HS-5 (cell line): ENCODE results near the gene EXD3.
"Not testable (repeated sequence)": the region's sequence is repeated elsewhere in the genome, so short reads cannot be mapped to it uniquely, and the experiment has no call there.

Source experiments
- DNase-seq: peaks from one replicate; pipeline ENCODE4 v3.0.0-alpha.2; 2012; ENCODE audit warnings: low read depth

EXD3 gene

GRCh38 chr9:137411260-137411644 lies 11.7 kb downstream of the EXD3 start:
- no peak for DNase-seq

GRCh38 chr9:137410891-137411249 lies 12.1 kb downstream of the EXD3 start:
- no peak for DNase-seq

- not testable (repeated sequence) for DNase-seq
These were observed 12.6 kb downstream of the EXD3 start for GRCh38 chr9:137410236-137410890.

- no peak for DNase-seq
These were observed 13.4 kb downstream of the EXD3 start for GRCh38 chr9:137409515-137409914.

GRCh38 chr9:137408651-137409405 lies 14.1 kb downstream of the EXD3 start:
- DNase-seq = no peak

- DNase-seq = no peak
These were observed 15.2 kb downstream of the EXD3 start for GRCh38 chr9:137407590-137408300.

GRCh38 chr9:137406876-137407589 lies 15.9 kb downstream of the EXD3 start:
- no peak for DNase-seq

- DNase-seq = no peak
These were observed 16.7 kb downstream of the EXD3 start for GRCh38 chr9:137406085-137406760.

- no peak for DNase-seq
These were observed 17.3 kb downstream of the EXD3 start for GRCh38 chr9:137405677-137406081.

GRCh38 chr9:137404961-137405567 lies 17.9 kb downstream of the EXD3 start:
- DNase-seq = no peak

GRCh38 chr9:137403269-137403668 lies 19.7 kb downstream of the EXD3 start:
- DNase-seq = no peak

GRCh38 chr9:137402746-137403145 lies 20.2 kb downstream of the EXD3 start:
- DNase-seq = no peak

- DNase-seq = no peak
These were observed 24.1 kb downstream of the EXD3 start for GRCh38 chr9:137398561-137399468.

GRCh38 chr9:137397675-137398423 lies 25.1 kb downstream of the EXD3 start:
- no peak for DNase-seq

- no peak for DNase-seq
These were observed 26.2 kb downstream of the EXD3 start for GRCh38 chr9:137396634-137397367.

- peak; percentile 31 for DNase-seq
These were observed 26.7 kb downstream of the EXD3 start for GRCh38 chr9:137396227-137396626.

GRCh38 chr9:137395666-137396010 lies 27.3 kb downstream of the EXD3 start:
- no peak for DNase-seq

GRCh38 chr9:137394866-137395665 lies 27.9 kb downstream of the EXD3 start:
- DNase-seq = no peak
